ENCODE measurements around the gene KLHL29. TPM values are rescaled to one million over a fixed set of nuclear protein-coding genes. Genes with fewer than 3 reads are reported as not detected.

KLHL29 gene
- total and polyA plus RNA-seq, 2 of the 13 experiments (the other 11 are each of a cell fraction or from before 2014, with no cell fraction given): 0.01 TPM; not detected in 1

GRCh38 chr2:23589739-23590138 lies 204.8 kb downstream of the KLHL29 start:
- FAIRE-seq: no peak
- Histone ChIP-seq H3K9ac (ENCODE audit: insufficient read depth, low read depth, low read length) (no peak overlapping the region), H3K4me1 (ENCODE audit: insufficient read depth, low read length) (no peaks in the 10 kb centered on the region), H2AFZ (ENCODE audit: low read length) (no peak overlapping the region), H3K27ac (ENCODE audit: extremely low read length, insufficient read depth, low read length) (no peak overlapping the region), H3K36me3 (replicated peaks in 1 of 2; ENCODE audit: control insufficient read depth in 1 of 2, insufficient read depth in 2 of 2, low read length in 2 of 2) (no peaks in the 10 kb centered on the region), H3K4me2 (ENCODE audit: low read depth, low read length) (no peak overlapping the region), H3K4me3 (replicated peaks in 1 of 3; ENCODE audit: insufficient read depth in 1 of 3, low read depth in 2 of 3, low read length in 3 of 3) (no peak overlapping the region), H3K9me3 (ENCODE audit: low read length) (no peaks in the 10 kb centered on the region), H4K20me1 (ENCODE audit: insufficient read depth, low read length) (no peaks in the 10 kb centered on the region), H3K27me3 (ENCODE audit: control insufficient read depth in 1 of 2, insufficient read depth in 2 of 2, low read length in 2 of 2) (peaks cover 4 to 78% of the 10 kb centered on the region in 2 experiments), H3K79me2 (ENCODE audit: insufficient read depth, low read length) (no peaks in the 10 kb centered on the region)
- no peak for DNase-seq (ENCODE audit: low spot score)
- ChIA-PET CTCF (ENCODE audit: low intra/inter-chr PET ratio, low total read pairs) (no interaction called here), POLR2A (no interaction called here)
- BruUV-seq (replicated peaks): no TSS peak
- ATAC-seq: no peak
- intact Hi-C loops (cut with micrococcal nuclease; ENCODE audit: unreplicated experiment): no loop called here
- TF ChIP-seq ARNT2 (CRISPR knock-in tag; IDR thresholded peaks at IDR 0.05; ENCODE audit: low read depth) (no peak), EZH2 (conservative IDR thresholded peaks at IDR 0.05; ENCODE audit: low read depth, low read length) (no peak), PHB2 (IDR thresholded peaks at IDR 0.05; ENCODE audit: partially characterized antibody) (no peak)
- 10% methylated on average over 1 of the region's 2 CpGs for WGBS (ENCODE audit: low lambda C conversion rate)
- in situ Hi-C loops (cut with HindIII; ENCODE audit: extremely low pct_ligation_motif_present, low pct_unique_long_range_greater_than_20kb): no loop called here

DNA sequence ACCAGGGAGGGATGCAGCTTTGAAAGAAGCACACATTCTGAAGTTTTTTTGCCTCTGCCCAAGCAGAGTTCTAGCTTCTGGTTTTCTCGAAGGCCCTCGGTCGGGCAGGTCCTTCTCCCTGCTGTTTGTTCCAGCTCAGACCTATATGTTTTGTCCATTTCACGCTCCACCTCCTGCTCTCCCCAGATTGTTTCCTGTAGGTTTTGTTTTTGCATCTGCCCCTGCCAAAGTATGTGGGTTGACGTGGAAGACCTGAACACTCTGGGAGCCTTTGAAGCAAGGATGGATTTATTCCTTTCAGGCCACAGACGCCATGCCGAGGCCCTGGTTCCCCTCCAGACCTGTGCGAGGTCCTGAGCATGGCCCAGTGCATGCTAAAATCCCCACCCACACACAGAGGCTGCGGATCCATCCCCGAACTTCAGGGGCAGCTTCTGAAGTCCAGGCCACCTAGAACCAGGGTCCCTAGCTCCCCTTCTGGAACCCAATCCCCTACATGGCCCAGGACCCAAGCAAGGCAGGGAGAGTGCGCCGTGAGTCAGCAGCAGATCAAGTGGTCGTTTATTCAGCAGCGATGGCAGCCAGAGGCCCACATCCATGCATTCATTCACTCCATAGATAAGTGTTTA lies 205.4 kb downstream of the KLHL29 start:
- FAIRE-seq: no peak
- H3K36me3 ChIP-seq (replicated peaks in 1 of 2; ENCODE audit: control insufficient read depth in 1 of 2, insufficient read depth in 2 of 2, low read length in 2 of 2): no peaks in the 10 kb centered on the region

More for the DNA sequence above, 205.4 kb downstream of the KLHL29 start:
- H2AFZ ChIP-seq (ENCODE audit: low read length): no peak overlapping the region
- ChIA-PET POLR2A (no interaction called here), CTCF (ENCODE audit: low intra/inter-chr PET ratio, low total read pairs) (no interaction called here)
- ATAC-seq: no peak
- H3K27me3 ChIP-seq (ENCODE audit: control insufficient read depth in 1 of 2, insufficient read depth in 2 of 2, low read length in 2 of 2): peaks cover 4 to 78% of the 10 kb centered on the region in 2 experiments
- no peaks in the 10 kb centered on the region for H3K9me3 ChIP-seq (ENCODE audit: low read length)
- H3K4me1 ChIP-seq (ENCODE audit: insufficient read depth, low read length): no peaks in the 10 kb centered on the region
- H4K20me1 ChIP-seq (ENCODE audit: insufficient read depth, low read length): no peaks in the 10 kb centered on the region
- DNase-seq (ENCODE audit: low spot score): no peak
- H3K9ac ChIP-seq (ENCODE audit: insufficient read depth, low read depth, low read length): no peak overlapping the region
- no peak overlapping the region for H3K4me2 ChIP-seq (ENCODE audit: low read depth, low read length)
- 33% methylated on average over 14 of the region's 14 CpGs for WGBS (ENCODE audit: low lambda C conversion rate)
- TF ChIP-seq ZFY (CRISPR knock-in tag; IDR thresholded peaks at IDR 0.05): no peak
- peak; percentile 8; the same call in 1 of the 2 replicates for TF ChIP-seq GABPA (IDR thresholded peaks at IDR 0.05; ENCODE audit: low read depth, low read length)
- no peak for TF ChIP-seq GABPA (CRISPR knock-in tag; IDR thresholded peaks at IDR 0.05; ENCODE audit: low read depth)
- BruUV-seq (replicated peaks): no TSS peak
- H3K79me2 ChIP-seq (ENCODE audit: insufficient read depth, low read length): no peaks in the 10 kb centered on the region
- in situ Hi-C loops (cut with HindIII; ENCODE audit: extremely low pct_ligation_motif_present, low pct_unique_long_range_greater_than_20kb) (no loop called here), intact Hi-C loops (cut with micrococcal nuclease; ENCODE audit: unreplicated experiment) (no loop called here)
- H3K4me3 ChIP-seq (replicated peaks in 1 of 3; ENCODE audit: insufficient read depth in 1 of 3, low read depth in 2 of 3, low read length in 3 of 3): no peak overlapping the region
- H3K27ac ChIP-seq (ENCODE audit: extremely low read length, insufficient read depth, low read length): no peak overlapping the region

All from HepG2 (cell line).